ENCODE results near the gene SURF6.

The SURF6 gene

GRCh38 chr9:133370685-133371084 is 34.7 kb upstream of the SURF6 start:
- peaks cover 34% of the 10 kb centered on the region for H3K36me3 Mint-ChIP-seq (ENCODE audit: low read depth)
- peaks cover 57% of the 10 kb centered on the region for H3K4me1 Mint-ChIP-seq
- H3K9me3 Mint-ChIP-seq = no peaks in the 10 kb centered on the region
- no peaks in the 10 kb centered on the region for H3K27me3 Mint-ChIP-seq (ENCODE audit: low read depth)
- TF ChIP-seq, protein P1, sequence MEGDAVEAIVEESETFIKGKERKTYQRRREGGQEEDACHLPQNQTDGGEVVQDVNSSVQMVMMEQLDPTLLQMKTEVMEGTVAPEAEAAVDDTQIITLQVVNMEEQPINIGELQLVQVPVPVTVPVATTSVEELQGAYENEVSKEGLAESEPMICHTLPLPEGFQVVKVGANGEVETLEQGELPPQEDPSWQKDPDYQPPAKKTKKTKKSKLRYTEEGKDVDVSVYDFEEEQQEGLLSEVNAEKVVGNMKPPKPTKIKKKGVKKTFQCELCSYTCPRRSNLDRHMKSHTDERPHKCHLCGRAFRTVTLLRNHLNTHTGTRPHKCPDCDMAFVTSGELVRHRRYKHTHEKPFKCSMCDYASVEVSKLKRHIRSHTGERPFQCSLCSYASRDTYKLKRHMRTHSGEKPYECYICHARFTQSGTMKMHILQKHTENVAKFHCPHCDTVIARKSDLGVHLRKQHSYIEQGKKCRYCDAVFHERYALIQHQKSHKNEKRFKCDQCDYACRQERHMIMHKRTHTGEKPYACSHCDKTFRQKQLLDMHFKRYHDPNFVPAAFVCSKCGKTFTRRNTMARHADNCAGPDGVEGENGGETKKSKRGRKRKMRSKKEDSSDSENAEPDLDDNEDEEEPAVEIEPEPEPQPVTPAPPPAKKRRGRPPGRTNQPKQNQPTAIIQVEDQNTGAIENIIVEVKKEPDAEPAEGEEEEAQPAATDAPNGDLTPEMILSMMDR (IDR thresholded peaks at IDR 0.05; ENCODE audit: unreplicated experiment in 3 of 3) = no peak
- peak overlapping the region in 1 of 3 experiments; percentile 32 for H3K4me3 Mint-ChIP-seq
- no peak overlapping the region for H3K27ac Mint-ChIP-seq

- no peak overlapping the region for H3K27ac Mint-ChIP-seq
- no peak overlapping the region for H3K4me3 Mint-ChIP-seq
- peaks cover 54% of the 10 kb centered on the region for H3K4me1 Mint-ChIP-seq
- TF ChIP-seq, protein P1 (IDR thresholded peaks at IDR 0.05; ENCODE audit: unreplicated experiment in 3 of 3) = no peak
- H3K9me3 Mint-ChIP-seq = no peaks in the 10 kb centered on the region
- H3K27me3 Mint-ChIP-seq (ENCODE audit: low read depth) = no peaks in the 10 kb centered on the region
- H3K36me3 Mint-ChIP-seq (ENCODE audit: low read depth) = peaks cover 38% of the 10 kb centered on the region
Measured at GRCh38 chr9:133369933-133370332, 33.9 kb upstream of the SURF6 start.

GRCh38 chr9:133369422-133369821 is 33.4 kb upstream of the SURF6 start:
- Mint-ChIP-seq H3K4me3 (no peak overlapping the region), H3K9me3 (no peaks in the 10 kb centered on the region), H3K36me3 (ENCODE audit: low read depth) (peaks cover 35% of the 10 kb centered on the region), H3K27me3 (ENCODE audit: low read depth) (no peaks in the 10 kb centered on the region), H3K4me1 (peaks cover 49% of the 10 kb centered on the region), H3K27ac (no peak overlapping the region)
- TF ChIP-seq, protein P1 (IDR thresholded peaks at IDR 0.05; ENCODE audit: unreplicated experiment in 3 of 3) = no peak

GRCh38 chr9:133368249-133368881 is 32.4 kb upstream of the SURF6 start:
- peak overlapping the region; percentile 21 to 26 (median 23) for H3K27ac Mint-ChIP-seq
- TF ChIP-seq, protein P1 (IDR thresholded peaks at IDR 0.05; ENCODE audit: unreplicated experiment in 3 of 3) = no peak
- H3K4me3 Mint-ChIP-seq = peak overlapping the region in 1 of 3 experiments; percentile 37
- H3K27me3 Mint-ChIP-seq (ENCODE audit: low read depth) = no peaks in the 10 kb centered on the region
- H3K9me3 Mint-ChIP-seq = no peaks in the 10 kb centered on the region
- H3K36me3 Mint-ChIP-seq (ENCODE audit: low read depth) = peaks cover 45% of the 10 kb centered on the region
- peaks cover 54% of the 10 kb centered on the region for H3K4me1 Mint-ChIP-seq

- TF ChIP-seq, protein P1 (IDR thresholded peaks at IDR 0.05; ENCODE audit: unreplicated experiment in 3 of 3) = no peak
- Mint-ChIP-seq H3K4me1 (peaks cover 58% of the 10 kb centered on the region), H3K27ac (no peak overlapping the region), H3K4me3 (no peak overlapping the region), H3K36me3 (ENCODE audit: low read depth) (peaks cover 50% of the 10 kb centered on the region), H3K9me3 (no peaks in the 10 kb centered on the region), H3K27me3 (ENCODE audit: low read depth) (no peaks in the 10 kb centered on the region)
Measured at GRCh38 chr9:133367778-133368177, 31.8 kb upstream of the SURF6 start.

GRCh38 chr9:133367221-133367620 is 31.2 kb upstream of the SURF6 start:
- Mint-ChIP-seq H3K27me3 (ENCODE audit: low read depth) (no peaks in the 10 kb centered on the region), H3K36me3 (ENCODE audit: low read depth) (peaks cover 51% of the 10 kb centered on the region), H3K4me3 (no peak overlapping the region), H3K9me3 (no peaks in the 10 kb centered on the region), H3K27ac (no peak overlapping the region), H3K4me1 (peaks cover 56% of the 10 kb centered on the region)
- TF ChIP-seq, protein P1 (IDR thresholded peaks at IDR 0.05; ENCODE audit: unreplicated experiment in 3 of 3) = no peak

All from nephron (organoid).